HepG2 (cell line): ENCODE data around the gene RAB40C.

Source experiments
- CREM ChIP-seq, 2 experiments: sonication (generic) in 1 of 2; formaldehyde crosslinking in 1 of 2; IDR thresholded peaks; 2 replicates each; pipeline versions ENCODE4 v1.4.0 to v1.6.1; 2016 to 2020; ENCODE audit warnings: antibody characterized with exemption in 1 of 2, mild to moderate bottlenecking in 1 of 2, missing genetic modification reagents in 1 of 2
- EHMT2 ChIP-seq: fragments of 200-600 bp; sonication (generic); IDR thresholded peaks from 2 replicates; pipeline ENCODE4 v1.7.0; 2017; ENCODE audit warnings: antibody characterized with exemption, low read depth, low read length, borderline replicate concordance
- GABPA ChIP-seq, 2 experiments: IDR thresholded peaks; 2 replicates each; pipeline ENCODE4 v1.6.1; 2011 to 2016; ENCODE audit warnings: low read depth in 2 of 2, low read length in 1 of 2, missing biosample characterization in 1 of 2, missing genetic modification characterization in 1 of 2
- NFYB ChIP-seq: sonication (generic); formaldehyde crosslinking; IDR thresholded peaks from 2 replicates; pipeline ENCODE4 v1.4.0; 2020; ENCODE audit warnings: missing genetic modification reagents
- NFYC ChIP-seq: IDR thresholded peaks from 2 replicates; pipeline ENCODE4 v1.6.1; 2016; ENCODE audit warnings: missing genetic modification reagents, missing compliant biosample characterization
- POLR2A ChIP-seq, 2 experiments: IDR thresholded peaks; 2 replicates each; pipeline ENCODE4 v1.6.1; 2011; ENCODE audit warnings: low read depth in 2 of 2, low read length in 2 of 2, mild to moderate bottlenecking in 1 of 2, moderate library complexity in 1 of 2; ENCODE audit not compliant: insufficient read depth in 1 of 2
- TFE3 ChIP-seq: IDR thresholded peaks from 2 replicates; pipeline ENCODE4 v1.6.1; 2016
- YY1 ChIP-seq: IDR thresholded peaks from 2 replicates; pipeline ENCODE4 v1.6.1; 2011; ENCODE audit warnings: low read length, low read depth, moderate library complexity, mild to moderate bottlenecking; ENCODE audit not compliant: insufficient read depth, insufficient replicate concordance
- ZFYVE20 ChIP-seq: sonication (generic); formaldehyde crosslinking; IDR thresholded peaks from 2 replicates; pipeline ENCODE4 v1.8.0; 2023; ENCODE audit warnings: low read depth, mild to moderate bottlenecking, moderate library complexity, missing genetic modification reagents, borderline replicate concordance
- ZNF713 ChIP-seq: sonication (generic); formaldehyde crosslinking; IDR thresholded peaks from 2 replicates; pipeline ENCODE4 v1.4.0; 2020; ENCODE audit warnings: mild to moderate bottlenecking, missing genetic modification reagents
- TF ChIP-seq, protein P1 (sequence below): sonication (generic); formaldehyde crosslinking; IDR thresholded peaks from 2 replicates; pipeline ENCODE4 v1.5.0; 2020; ENCODE audit warnings: mild to moderate bottlenecking, missing genetic modification reagents, moderate library complexity

- TF ChIP-seq POLR2A (IDR thresholded peaks at IDR 0.05; ENCODE audit: insufficient read depth in 1 of 2, low read depth in 2 of 2, low read length in 2 of 2) (no peak), EHMT2 (no peak), CREM (IDR thresholded peaks at IDR 0.05) (no peak), CREM (CRISPR knock-in tag; IDR thresholded peaks at IDR 0.05) (no peak), ZFYVE20 (CRISPR knock-in tag) (no peak), GABPA (IDR thresholded peaks at IDR 0.05; ENCODE audit: low read depth, low read length) (no peak), GABPA (CRISPR knock-in tag; IDR thresholded peaks at IDR 0.05; ENCODE audit: low read depth) (no peak), TFE3 (CRISPR knock-in tag) (no peak), ZNF713 (CRISPR knock-in tag) (no peak), YY1 (no peak), NFYB (CRISPR knock-in tag) (no peak), NFYC (CRISPR knock-in tag) (no peak)
- TF ChIP-seq, protein P1, sequence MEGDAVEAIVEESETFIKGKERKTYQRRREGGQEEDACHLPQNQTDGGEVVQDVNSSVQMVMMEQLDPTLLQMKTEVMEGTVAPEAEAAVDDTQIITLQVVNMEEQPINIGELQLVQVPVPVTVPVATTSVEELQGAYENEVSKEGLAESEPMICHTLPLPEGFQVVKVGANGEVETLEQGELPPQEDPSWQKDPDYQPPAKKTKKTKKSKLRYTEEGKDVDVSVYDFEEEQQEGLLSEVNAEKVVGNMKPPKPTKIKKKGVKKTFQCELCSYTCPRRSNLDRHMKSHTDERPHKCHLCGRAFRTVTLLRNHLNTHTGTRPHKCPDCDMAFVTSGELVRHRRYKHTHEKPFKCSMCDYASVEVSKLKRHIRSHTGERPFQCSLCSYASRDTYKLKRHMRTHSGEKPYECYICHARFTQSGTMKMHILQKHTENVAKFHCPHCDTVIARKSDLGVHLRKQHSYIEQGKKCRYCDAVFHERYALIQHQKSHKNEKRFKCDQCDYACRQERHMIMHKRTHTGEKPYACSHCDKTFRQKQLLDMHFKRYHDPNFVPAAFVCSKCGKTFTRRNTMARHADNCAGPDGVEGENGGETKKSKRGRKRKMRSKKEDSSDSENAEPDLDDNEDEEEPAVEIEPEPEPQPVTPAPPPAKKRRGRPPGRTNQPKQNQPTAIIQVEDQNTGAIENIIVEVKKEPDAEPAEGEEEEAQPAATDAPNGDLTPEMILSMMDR (CRISPR knock-in tag): no peak
These were observed 67.6 kb downstream of the RAB40C start for GRCh38 chr16:657487-657886.
